GM19043 (cell line): Measurements from ENCODE around the gene BHLHA15.

Source experiments
- ATAC-seq: cut with Tn5 transposase; IDR thresholded peaks from one replicate; pipeline ENCODE4 v1.9.1; 2021; ENCODE audit warnings: low read depth; ENCODE audit not compliant: unreplicated experiment

Gene BHLHA15

DNA sequence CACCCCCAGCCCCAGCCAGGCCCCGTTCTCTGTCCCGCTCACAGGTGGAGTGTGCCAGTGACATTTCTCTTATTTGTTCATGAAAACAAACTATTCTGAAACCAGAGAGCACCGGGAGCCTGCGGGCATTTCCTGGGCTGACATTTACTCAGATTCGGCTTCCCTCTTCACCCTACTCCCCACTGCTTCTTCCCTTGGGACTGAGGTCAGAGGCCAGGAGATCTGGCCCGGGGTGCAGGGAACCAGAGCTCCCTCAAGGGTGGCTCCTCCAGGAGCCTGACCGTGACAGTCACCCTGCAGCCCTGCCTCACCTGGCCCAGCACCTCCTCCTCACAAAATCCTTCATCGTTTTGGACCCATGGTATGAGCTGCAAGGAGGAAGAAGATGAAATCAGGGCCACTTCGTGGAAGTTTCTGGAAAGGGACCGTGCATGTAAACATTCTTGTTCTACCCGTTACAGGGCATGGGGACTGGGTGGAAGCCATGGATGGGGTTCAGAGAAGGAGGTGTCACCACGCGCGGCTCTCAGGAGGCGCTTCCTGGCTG lies 12.2 kb downstream of the BHLHA15 start:
- ATAC-seq, result no peak

DNA sequence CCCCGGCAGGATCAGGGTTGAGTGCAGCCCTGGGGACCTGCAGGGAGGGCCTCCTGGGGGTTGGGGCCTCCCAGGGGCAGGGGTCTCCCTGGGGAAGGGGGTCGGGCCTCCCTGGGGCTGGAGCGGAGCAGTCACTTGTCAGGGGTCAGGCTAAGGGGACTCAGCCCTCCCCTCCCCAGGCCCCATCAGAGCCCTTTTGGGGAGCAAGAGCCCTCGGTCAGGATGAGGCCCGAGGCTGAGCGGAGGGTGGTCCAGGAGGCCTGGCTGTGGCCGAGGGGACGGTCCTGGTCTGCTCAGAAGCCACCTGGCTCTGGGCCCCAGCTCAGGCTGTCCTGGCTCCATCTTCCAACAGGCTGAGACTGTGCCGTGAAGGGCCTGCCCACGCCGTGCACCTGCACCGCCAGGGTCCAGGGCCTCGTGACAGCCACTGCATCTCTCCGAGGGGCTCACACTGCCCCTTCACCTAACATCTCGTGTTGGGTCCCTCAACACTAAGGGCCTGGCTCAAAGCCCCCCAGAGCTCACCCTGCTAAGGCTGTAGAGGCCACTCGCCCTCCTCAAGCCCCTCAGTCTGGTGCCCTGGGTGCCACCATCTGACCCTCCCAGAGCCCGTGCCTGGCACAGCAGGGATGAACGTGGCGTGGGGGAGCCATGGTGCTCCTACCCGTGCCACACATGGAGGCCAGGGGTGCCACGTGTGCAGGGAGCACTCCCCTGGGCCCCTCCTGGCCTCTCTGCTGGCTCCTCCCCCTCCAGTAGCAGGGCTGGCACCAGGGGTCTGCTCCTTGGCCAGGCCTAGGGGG lies 12.9 kb downstream of the BHLHA15 start:
- no peak for ATAC-seq

- no peak for ATAC-seq
Observed at GRCh38 chr7:98224701-98225181, 13.5 kb downstream of the BHLHA15 start.

DNA sequence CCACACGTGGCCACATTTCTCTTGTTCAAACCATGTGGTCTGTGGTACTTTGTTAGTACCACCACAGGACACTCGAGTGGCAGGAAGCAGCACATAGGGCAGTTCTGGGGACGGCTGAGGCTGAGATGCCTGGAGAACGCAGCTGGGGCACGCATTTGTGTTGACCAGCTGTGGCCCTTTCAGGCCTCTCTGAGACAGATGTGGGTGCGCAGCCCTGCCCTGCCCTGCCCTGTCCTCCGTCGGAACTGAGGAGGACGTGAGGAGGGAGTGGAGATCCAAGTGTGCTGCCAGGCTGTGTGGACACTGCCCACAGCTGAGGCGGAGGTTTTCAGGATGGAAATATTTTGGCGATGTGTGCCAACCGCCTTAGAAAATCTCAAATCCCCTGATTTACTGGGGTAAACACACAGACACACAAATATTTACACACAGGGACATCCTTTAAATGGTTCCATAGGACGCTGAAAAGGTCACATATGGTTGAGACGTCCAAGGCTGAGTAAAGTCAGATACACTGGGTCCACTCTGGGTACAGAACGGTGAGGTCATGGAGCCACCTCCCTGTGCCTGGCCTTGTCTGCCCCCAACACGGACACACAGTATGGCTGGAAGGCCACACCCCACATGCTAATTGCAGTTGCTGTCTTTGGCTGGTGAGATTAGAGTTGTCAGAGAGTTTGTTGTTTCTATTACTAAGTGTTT lies 14.8 kb downstream of the BHLHA15 start:
- no peak for ATAC-seq

GRCh38 chr7:98227939-98228338 lies 16.7 kb downstream of the BHLHA15 start:
- no peak for ATAC-seq

GRCh38 chr7:98228801-98229200 lies 17.6 kb downstream of the BHLHA15 start:
- no peak for ATAC-seq

- ATAC-seq, result no peak
Observed at GRCh38 chr7:98229441-98229840, 18.2 kb downstream of the BHLHA15 start.

- ATAC-seq, result no peak
Observed at GRCh38 chr7:98229991-98230745, 18.9 kb downstream of the BHLHA15 start.

DNA sequence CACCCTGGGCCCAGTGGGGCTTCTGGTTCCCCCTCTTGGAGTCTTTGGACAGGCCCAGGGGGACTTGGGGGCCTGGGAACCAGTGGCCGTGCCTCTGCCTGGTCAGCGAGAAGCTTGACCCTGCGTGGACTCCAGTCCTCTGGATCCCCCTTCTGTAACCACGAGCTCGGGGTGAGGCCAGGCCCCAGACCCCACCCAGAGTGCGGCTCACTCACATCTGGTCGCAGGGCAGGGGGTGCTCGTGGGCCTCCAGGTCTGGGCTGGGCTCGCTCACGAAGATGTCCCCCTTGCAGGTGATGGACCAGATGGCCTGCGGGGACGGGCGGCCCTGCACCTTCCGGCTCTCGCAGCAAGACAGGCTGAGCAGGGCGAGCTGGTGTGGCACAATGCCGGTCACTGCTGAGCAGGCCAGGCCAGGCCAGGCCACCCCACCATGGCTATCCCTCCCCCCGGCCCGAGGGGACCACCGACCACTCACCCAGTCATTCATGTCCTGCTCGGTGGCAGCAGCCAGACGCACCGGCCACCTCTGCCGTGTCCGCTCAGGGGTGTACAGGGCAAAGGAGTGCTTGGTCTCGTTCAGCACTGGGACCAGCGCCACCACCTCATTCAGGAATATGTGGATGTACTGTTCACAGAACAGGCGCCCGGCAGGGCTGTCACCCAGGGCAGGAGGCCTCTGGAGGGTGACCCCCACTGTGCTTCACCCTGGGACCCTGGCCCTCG lies 19.7 kb downstream of the BHLHA15 start:
- no peak for ATAC-seq

GRCh38 chr7:98231493-98232262 lies 20.4 kb downstream of the BHLHA15 start:
- no peak for ATAC-seq

- ATAC-seq, result no peak
Observed at GRCh38 chr7:98232263-98232585, 21.0 kb downstream of the BHLHA15 start.

GRCh38 chr7:98232799-98233198 lies 21.6 kb downstream of the BHLHA15 start:
- no peak for ATAC-seq

- ATAC-seq, result no peak
Observed at GRCh38 chr7:98233219-98234070, 22.2 kb downstream of the BHLHA15 start.

DNA sequence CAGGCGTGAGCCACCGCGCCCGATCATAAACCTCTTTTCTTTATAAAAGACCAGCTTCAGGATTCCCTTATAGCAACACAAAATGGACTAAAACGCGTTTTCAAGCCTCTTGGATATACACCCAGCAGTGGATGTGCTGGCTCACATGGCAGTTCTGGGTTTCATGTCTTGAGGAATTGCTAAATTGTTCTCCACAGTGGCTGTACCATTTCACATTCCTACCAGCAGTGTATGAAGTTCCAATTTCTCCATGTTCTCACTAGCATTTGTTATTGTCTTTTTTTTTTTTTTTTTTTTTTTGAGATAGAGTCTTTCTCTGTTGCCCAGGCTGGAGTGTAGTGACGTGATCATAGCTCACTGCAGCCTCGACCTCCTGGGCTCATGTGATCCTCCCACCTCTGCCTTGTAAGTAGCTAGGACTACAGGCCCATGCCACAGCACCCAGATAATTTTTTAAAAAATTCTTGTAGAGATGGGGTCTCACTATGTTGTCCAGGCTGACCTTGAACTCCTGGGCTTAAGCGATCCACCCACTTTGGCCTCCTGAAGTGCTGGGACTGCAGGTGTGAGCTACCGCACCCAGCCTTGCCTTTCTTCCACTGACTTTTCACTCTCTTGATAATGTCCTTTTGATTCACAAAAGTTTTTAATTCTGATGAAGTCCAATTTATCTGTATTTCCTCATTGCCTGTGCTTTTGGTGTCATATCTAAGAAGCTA lies 23.3 kb downstream of the BHLHA15 start:
- ATAC-seq, result no peak

- no peak for ATAC-seq
Observed at GRCh38 chr7:98235901-98236300, 24.7 kb downstream of the BHLHA15 start.

DNA sequence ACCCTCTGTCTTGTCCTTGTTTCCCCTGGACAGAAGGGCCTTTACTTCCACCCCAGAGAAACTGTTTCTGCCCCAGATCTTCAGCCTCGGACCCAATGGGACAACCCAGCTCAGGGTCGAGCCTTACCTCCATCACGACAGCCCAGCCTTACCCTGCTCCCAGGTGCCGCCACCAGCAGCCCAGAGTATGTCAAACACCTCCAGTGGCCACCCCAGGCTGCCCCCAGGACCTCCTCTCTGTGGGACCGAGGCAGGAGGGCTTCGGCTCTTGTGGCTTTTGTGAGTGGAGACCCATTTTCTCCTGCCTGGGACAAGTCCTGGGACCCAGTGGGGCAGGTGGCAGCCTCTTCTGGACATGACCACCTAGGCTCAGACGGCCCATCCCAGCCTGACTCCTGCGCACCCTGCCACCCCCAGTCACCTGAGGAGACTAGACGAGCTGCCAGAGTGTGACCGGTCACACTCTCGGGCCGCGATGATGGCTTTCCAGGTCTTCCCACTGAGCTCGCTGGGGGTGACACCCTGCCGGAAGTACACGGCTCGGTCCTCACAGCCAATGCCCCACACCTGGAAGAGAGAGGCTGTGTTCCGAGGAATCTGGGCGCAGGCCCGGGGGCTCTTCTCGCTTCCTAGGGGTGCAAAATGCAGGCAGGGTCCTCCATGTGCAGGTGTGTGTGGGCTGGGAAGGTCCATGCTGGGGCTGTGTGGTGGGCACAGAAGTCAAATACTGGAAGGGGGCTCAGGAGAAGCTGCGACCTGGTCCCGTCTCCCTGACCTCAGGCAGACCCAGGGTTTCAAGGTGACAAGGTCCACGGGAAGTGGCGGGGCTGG lies 25.3 kb downstream of the BHLHA15 start:
- no peak for ATAC-seq

- ATAC-seq, result no peak
Observed at GRCh38 chr7:98238076-98238475, 26.8 kb downstream of the BHLHA15 start.
